GM03348 (cell line): ENCODE data around the gene CDC42BPG.
"Not testable (repeated sequence)": the region's sequence is repeated elsewhere in the genome, so short reads cannot be mapped to it uniquely, and the experiment has no call there.

Source experiments
- DNase-seq: peaks from one replicate; pipeline ENCODE4 v3.0.0; 2012; ENCODE audit warnings: low spot score

Gene CDC42BPG

DNA sequence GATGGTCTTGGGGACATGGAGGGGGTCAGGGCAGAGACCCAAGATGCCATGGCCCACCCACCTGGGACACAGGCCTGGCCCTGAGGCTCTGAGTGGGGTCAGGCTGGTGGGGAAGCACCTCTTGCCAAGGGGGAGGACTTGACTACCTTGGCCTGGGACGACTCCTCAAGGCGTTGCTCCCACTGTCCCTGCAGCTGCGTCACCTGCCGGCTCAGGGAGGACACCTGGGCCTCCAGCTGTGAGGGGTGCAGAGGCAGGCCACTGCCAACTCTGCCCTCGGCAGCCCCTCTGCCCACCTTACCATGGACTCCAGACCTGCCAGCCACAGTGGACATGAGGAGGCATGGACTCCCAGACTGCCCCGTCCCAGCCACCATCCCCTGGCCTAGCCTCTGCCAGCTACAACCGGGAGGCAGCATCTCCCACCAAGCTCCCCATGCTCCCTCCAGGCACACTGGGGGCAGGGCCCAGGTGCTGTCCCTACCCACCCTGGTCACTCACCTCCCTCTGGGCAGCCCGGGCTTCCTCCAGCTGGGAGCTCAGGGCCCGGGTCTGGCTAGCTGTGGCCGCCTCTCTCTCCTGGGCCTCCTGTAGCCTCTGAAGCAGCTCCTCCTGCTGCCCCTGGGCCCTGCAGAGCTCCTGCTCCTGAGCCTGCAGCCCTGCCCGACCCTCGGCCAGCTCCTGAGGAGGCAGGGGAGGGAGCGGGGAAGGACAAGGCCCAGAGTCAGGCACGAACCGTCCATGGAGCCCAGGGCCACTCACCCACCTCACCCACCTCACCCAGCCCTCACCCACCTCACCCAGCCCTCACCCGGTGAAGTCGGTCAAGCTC, 8.6 kb downstream of the CDC42BPG start:
- no peak for DNase-seq

DNA sequence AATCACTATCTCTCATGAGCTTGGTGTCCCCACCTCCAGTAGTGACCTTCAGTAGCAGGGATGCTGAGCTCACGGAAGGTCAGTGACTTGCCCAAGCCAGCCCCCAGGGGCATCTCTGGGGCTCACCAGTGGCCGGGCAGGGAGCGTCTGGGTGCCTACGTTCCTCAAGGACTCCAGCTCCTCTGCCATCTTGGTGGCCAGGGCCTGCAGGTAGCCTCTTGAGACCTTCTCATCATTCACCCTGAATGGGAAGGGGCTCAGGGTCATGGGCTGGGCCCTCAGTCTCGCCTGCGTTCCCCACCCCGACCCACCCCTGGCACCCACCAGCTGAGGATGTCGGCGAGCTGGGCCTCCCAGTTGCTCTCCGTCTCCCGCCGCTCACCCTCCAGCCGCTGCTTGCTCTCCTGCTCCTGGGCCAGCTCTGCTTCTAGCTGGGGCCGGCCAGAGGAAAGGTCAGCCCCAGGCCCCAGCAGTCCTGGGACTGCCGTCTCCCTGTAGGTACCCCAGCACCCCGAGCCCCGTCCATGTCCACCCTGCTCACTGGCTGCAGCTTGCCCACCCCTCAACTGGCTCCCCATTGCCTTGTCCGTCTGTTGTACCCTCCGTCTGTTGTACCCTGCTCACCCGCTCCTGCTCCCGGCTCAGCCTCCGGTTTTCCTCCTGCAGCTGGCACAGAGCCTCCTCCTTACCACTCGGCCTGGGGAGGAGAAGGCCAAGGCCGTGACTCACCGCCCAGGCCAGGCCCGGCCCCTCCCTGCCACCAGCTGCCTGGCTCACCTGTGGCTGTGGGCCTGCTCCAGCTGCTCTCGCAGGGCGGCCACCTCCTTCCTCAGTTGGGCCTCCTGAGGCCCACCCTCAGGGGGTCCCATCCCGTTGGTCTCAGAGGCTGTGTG, 9.5 kb downstream of the CDC42BPG start:
- peak; percentile 47 for DNase-seq

DNA sequence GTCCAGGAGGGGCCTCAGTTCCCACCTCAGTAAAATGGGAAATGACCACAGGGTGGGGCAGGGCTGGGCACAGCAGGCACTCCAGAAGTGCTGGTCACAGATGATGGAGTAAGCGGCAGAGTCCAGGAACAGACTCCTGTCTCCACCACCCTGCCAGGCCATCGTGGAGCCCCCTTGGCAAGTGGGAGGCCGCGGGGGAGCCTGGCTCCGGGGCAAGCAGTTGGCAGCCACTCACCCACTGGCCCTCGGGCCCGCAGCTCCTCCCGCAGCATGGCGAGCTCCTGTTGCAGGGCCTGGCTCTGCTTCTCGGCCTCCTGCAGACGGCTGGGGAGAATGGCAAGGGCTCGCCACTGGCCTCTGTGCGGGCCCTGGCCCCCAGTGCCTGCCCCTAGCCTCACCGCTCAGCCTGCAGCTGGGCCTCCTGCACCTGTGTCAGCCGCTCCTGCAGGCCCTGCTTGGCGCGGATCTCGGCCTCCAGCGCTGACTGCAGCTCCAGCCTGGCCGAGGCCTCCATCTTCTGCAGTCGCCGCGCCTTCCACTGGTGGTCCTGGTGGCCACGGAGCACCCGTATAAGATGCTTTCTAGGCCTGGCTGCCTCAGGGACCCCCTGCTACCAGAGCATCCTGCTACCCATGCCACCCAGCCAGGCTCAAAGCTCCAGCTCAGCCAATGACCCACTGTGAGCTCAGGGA, 10.3 kb downstream of the CDC42BPG start:
- no peak for DNase-seq

DNA sequence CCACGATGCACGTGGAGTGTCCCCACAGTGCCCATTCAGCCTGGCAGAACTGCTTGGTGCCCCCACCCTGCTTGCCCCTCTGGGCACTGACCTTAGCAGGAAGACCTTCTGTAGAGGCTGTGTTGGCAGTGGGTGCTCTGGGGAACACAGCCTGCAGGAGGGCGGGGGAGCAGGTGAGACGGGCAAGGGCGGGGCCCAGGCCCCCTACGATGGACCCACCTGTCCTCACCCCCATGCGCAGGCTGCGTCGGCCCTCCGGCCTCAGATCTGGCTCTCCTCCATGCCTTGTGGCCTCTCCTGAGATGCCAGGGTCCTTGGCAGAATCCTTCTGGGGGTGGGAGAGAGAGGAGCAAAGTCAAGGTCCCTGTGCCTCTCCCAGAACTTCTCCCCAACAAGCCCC, 10.9 kb downstream of the CDC42BPG start:
- no peak for DNase-seq

DNA sequence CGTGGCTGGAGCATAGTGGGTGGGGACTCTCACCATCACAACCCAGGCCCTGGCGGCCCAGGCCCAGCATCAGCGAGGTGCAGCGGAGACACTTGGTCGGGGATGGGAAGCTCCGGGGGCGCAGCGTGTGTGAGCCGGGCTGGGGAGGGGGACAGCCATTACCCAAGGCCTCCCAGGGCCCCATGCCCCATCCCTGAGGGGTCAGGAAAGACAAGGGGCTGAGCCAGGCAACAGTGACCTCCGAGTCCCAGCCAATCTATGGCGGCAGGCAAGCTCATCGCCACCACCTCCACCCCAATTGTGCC, 11.3 kb downstream of the CDC42BPG start:
- DNase-seq: no peak

DNA sequence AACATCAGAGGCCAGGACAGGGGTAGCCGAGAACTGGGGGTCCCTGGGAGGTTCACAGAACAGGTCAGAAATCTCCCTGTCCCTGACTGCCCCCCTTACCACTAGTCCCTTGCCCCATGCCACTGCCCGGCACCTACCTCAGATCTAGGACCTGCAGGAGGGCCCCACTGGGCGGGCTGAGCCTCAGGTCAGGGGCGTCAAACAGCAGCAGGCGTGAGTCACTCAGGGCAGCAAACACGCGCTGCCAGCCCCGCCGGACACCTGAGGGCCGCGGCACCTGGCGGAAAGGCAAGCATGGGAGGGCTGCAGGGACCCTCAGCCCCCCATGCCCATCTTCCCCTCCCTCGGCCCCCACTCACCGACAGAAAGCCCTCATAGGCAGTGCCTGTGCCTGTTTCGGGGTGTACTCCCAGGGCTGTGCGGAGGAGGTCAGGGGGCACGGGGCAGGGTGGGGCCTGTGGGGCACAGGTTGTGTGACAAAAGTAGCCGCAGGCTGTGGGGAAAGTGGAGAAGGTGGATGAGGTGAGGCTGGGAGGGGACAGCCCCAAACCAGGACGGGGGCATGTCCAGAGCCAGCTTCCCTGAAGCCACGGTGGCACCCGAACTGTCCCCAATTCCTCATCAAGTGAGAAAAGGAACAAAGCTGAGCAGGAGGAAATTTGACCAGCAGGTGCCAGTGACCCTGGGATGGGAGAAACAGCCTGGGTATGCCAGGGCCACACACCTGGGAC, 11.8 kb downstream of the CDC42BPG start:
- DNase-seq: no peak

DNA sequence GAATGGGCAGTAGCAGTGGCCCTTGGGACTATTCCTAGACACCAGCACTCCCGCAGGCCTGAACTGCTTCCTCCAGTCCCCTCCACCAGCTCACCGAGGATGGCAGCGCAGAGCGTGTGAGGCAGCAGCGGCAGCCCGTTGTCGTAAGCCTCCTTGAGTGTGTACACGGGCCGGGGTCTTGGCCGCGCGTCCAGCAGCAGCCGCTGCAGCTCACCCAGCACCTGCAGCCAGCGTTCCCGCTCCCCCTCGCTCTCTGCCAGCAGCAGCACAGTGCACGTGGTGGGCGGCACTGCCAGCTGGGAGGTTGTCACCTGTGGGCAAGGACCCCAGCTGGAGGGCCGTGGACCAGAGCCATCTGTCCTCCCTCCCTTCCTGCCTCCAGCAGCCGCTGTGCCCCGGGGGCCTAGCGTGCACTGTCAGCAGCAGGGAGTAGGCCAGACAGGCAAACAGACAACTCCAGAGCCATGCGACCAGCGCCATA, 13.0 kb downstream of the CDC42BPG start:
- no peak for DNase-seq

DNA sequence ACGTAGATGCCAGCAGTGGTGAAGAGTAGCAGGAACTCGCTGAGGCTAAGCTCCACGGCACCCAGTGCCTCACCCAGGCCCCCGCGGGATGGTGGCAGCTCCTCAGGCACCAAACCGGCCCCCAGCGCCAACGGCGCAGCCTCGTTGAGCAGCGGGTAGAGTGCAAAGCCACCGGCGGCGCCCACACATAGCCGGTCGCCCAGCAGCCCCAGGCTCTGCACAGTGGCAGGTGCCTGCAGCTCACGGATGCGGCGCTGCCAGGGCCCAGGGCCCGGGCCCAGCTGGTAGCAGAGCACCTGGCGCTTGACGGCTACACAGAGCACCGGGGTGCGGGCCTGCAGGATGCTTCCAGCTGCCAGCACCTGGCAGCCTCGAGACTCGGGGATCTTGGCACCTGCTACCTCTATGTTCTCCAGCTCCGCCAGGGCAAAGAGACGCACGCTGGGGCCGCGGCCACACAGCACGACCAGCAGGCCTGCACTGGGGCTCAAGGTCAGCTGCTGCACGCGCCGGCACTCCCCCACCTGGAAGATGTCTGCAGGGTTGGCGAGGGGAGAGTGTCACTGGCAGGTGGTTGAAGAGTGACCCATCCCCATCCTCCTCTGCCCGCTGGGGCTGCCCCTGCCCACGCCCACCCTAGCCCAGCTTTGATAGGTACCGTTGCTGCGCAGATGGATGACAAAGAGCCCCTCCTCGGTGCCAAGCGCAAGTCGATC, 14.8 kb downstream of the CDC42BPG start:
- no peak for DNase-seq

DNA sequence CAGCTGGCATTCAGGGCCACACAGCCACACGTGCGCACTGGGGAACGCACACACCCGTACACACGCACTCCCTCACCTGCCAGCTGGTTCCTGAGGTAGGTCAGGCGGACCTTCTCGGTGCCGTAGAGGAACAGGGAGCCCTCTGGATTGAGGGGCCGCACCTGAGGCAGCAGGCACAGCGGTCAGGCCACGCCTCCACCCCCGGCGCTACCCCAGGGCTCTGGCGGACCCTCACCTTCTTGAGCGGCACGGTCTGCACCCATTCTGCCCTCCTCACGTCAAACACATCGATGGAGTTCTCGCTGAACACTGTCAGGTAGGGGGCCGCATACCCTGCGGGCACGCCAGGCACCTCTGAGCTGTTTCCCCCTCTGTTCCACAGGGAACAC, 17.0 kb downstream of the CDC42BPG start:
- no peak for DNase-seq

DNA sequence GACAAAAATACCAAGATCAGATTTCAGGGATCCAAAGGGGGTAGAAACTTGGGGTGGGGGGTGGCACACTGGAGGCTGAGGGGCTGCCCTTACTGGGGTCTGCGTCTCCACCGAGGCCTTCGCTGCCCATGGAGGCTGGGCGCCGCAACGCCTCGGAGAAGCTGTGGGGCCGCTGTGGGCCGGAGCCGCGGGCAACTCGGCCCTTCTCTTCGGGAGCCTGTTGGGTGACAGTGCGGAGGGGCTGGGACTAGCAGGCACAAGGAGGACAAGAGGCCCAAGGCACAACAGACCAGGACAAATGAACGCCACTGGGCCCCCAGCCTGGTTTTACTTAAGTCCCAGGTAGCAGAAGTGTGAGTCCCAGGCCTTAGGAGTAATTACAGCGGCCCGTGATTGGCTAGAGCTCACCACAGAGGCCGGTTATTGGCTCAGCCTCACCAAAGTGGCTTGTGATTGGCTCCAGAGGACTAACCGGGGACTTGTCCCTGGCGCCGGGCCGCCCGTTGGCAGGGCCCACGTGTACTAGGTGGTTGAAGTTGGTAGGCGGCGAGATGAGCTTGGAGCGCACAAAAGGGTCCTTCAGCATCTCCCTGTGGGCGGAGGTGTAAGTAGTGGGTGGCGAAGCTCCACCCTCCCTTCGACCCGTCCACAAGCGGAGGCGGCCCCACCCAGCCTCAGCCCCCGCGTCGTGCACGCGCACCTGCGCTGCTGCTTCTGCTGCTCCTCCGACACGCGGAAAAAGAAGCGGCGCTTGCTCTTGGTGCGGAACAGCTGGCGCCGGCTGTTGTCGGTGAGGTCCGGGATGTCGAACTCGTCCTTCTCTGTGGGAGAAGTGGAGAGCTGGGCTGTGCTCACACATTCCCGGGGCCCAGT, 17.6 kb downstream of the CDC42BPG start:
- DNase-seq: no peak

DNA sequence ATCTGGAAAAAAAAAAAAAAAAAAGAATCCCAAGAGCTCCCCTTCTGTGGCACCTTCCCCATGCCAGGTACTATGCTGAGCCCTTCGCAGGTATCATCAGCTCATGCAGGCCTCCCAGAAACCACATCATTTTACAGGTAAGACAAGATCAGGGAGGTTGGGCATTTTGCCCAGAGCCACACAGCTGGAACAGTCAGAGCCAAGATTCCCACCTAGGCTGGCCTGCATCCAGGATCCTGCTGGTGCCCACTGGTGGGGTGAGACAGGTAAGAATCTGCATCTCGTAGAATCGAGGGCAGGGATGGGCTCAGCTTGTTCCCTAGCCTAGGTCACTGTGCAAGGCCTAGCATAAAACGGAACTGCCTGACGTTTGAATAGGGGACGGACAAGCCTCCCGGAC, 18.4 kb downstream of the CDC42BPG start:
- DNase-seq: no peak

DNA sequence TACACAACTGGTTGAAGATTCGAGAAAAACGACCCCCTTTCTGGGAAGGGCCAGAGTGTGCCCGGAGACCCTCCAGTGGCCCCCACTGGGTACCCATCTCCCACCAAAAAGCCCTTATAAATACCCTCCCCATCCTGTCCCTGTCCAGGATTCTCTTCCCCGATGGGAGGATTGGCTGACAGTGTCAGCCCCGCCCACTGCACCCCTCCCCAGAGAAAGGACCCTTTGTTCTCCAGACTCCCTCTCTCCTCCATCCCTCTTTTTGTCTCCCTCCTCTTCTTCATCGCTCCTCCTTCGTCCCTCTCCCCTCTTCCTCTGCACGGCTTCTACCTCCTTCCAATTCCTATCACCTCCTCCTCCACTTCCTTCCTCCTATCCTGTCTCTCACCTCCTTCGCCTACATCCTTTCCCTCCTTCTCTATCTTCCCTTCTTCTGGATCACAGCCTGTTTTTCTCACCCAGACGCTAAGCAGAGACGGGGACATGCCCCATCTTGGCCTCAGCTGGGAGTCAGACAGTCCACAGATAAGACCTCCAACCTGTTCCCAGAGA, 20.8 kb downstream of the CDC42BPG start:
- DNase-seq: no peak

DNA sequence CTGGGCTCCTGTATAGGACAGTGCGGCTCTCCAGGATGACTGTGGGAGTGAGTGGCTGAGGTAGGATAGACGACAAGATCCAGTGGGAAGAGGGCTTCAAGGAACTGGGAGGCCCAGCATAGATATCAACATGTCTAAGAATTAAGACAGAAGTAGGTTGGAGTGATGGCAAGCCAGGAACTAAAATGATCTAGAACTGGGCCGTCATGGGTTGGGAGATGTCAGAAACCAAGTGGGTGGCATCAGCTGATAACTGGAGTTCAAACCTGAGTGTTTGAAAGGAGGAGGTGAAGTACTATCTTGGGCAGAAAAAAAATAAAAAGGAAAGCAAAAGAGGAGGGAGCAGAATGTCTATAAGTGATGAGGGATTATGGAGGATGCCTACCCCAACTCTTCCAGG, 27.0 kb downstream of the CDC42BPG start:
- no peak for DNase-seq

DNA sequence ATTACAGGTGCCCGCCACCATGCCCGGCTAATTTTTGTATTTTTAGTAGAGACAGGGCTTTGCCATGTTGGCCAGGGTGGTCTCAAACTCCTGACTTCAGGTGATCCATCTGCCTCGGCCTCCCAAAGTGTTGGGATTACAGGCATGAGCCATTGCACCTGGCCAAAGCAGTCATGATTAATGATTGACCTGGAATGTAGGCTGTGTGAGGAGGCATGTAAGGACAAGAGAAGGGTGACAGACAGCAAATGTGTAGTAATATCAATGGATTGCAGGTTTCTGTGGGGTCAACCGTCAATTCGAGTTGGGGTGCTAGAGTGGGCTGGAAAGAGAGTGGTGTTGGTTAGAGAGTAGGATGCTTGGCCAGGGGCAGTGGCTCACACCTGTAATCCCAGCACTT, 29.0 kb downstream of the CDC42BPG start:
- not testable (repeated sequence) for DNase-seq

DNA sequence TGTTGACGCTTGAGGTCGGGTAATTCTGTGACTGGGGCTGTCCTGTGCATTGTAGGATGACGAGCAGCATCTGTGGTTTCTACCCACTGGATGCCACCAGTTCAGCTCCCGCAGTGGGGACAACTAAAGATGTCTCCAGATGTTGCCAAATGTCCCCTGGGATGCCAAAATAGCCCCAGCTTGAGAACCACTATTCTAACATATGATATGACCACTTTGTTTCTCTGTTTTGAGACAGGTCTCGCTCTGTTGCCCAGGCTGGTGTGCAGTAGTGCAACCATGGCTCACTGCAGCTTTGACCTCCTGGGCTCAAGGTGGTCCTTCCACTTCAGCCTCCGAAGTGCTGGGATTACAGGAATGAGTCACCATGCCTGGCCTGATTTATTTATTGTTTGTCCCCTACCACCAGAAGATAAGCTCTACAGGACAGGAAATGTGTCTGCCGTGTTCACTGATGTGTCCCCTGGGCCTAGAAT, 29.7 kb downstream of the CDC42BPG start:
- no peak for DNase-seq

DNA sequence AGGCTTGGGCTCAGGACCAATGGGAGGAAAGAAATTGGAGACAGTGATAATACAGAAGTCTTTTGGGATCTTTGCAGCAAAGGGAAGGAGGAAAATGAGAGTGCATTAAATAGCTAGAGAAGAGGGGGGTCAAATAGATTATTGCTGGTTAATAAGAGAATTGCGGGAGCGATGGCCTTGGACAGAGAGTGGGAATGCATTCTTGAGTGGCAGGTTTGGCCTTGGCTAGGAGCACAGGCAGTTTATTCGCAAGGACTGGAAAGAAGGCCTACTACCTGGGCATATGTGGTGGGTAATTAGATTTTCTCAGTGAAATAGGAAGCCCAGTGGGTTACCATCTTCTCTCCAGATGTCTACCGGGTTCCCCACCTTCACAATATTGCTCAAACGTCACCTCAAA, 30.6 kb downstream of the CDC42BPG start:
- DNase-seq: no peak

DNA sequence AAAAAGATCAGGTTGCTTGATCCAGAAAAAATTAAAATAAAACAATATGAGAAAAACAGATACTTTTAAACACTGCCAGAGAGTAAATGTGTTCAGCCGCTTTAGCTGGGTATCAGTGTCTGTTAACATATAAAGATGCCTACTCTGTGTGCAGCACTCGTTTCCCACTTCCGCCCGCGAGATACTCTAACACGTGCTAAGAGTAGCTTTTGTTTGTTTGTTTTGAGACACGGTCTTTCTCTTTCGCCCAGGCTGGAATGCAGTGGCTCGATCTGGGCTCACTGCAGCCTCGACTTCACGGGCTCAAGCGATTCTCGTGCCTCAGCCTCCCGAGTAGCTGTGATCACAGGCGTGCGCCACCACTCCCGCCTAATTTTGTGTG, 33.6 kb downstream of the CDC42BPG start:
- DNase-seq: no peak

DNA sequence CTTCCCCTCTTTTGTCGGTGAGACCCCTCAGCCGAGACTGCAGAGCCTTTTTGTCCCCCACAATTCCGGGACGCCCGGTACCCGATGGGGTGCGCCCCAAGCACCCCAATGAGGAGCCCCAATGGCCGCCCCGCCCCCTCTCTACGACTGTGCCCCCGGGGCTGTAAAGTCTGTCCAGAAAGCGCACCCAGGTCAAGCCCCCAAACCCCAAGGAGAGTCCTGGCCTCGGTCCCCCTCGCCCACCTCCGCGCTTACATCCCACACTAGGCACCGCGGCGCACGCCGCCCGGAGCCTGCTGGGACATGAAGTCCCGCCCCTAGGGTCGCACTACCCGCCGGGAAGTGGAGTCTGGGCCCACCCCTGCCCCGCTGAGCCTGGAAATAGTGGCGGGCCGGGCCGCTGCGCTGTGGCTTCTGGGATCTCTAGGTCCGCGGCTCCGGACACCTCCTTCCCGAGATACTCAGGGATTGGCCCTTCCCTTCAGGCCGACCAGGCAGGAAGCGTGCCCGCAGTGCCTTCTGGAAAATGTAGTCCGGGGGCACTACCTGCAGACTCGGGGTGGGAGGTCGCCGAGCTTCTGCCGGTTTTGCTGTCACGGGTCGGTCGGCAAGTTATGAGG, 34.1 kb downstream of the CDC42BPG start, which contains the start of gene MEN1:
TSS of gene MEN1 (minus strand) at position 281 of the 620 bp plus-strand sequence. CDS start 442 bp downstream, outside the sequence.
- DNase-seq: peak; percentile 97

DNA sequence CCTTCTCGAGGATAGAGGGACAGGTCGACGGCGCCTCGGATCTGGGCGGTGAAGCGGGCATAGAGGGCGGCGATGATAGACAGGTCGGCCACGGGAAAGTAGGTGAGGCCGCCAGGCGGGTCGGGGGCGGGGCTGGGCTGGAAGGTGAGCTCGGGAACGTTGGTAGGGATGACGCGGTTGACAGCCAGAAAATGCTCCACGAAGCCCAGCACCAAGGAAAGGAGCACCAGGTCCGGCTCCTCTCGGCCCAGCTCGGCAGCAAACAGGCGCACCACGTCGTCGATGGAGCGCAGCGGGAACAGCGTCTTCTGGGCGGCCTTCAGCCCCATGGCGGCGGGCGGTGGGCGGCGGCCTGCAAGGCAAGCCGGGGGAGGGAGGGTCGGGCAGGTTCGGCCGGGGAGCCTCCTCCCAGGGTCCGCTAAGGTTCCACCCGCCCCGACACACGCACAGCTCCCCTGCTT, 34.6 kb downstream of the CDC42BPG start:
- DNase-seq: peak; percentile 41
